GM21786 (cell line): Measurements from ENCODE around the gene SOWAHA.
"Not testable (repeated sequence)": the region's sequence is repeated elsewhere in the genome, so short reads cannot be mapped to it uniquely, and the experiment has no call there.

ENCODE experiments used
- ATAC-seq: cut with Tn5 transposase; IDR thresholded peaks from one replicate; pipeline ENCODE4 v1.9.1; 2021; ENCODE audit not compliant: unreplicated experiment

The SOWAHA gene

DNA sequence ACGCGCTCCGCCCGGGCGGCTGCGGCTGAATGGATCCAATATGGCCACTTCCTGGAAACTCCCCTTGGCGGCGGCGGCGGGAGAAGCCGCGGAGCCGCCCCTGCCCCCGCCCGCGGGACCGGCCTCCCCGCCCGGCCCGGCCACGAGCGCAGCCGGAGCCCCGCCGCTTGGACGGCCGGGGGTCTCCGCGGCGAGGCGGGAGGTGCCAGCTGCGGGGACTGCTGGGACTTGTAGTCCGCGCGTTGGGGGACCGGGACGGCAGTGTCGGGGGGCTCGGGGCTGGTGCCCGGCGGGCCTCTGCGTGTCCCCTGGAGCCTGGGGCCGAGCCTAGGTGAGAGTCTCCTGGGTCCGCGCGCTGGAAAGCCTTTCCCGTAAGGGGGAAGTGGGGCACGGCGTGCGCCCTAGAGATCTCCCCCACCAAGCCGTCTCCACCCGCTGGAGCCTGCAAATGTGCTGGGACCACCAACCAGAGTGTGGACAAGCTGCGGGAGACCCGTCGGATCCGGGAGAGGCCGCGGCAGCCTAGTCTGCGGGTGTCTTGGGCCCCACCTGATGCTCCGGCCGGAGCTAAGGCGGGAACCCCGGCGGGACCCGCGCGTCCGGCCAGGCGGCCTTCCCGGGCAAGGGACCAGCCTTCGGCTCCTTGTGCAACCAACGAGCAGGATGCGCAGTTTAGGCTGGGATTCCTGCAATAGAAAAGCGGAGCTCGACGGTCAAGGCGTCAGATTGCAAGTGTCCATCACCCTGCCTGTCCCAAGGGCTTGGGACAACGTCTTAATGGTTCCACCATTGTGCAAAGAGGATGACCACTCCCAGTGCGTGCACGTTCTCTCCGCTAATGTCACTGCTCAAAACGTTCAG, 35.7 kb upstream of the SOWAHA start, which contains the start of gene SEPTIN8:
Gene SEPTIN8 (minus strand): TSS at position 31 of the 861 bp plus-strand sequence. CDS start 102 bp downstream, outside the sequence.
- ATAC-seq, result peak; percentile 55

DNA sequence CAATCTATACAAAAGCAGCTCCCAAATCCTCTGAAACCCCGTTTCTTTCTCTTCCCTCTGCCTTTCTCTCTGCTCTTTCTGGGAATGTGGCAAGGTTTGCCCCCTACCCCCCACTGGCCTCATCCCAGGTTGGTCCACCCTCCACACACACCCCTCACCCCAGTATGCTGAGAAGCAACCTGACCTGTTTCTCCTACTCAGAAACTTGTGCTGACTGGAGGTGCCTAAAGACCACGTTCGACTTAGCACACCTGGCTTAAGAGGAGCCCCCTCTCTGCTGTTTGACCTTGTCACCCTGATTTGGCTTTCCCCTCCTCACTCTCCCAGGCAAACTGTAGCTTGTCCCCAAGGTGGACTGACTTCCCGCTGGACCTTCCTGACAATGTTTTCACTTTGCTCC, 35.0 kb upstream of the SOWAHA start:
- no peak for ATAC-seq

DNA sequence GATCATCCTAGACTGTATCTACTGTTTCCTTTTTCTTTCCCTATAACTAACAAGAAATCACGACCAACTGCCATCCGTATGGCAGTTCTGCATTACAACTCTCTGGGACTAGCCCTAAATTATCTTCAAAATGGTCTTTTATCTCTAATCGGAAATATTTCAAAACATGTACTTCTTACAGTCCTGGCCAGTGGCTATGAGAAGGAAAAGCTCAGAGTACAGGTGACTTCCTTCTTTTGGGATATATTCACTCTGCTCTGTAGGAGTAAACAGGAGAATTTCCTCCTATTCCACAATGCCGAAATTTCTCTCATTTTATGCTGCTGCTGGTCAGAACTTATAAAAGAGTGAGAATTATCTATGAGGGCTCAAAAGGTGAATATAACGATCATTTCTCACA, 34.2 kb upstream of the SOWAHA start:
- no peak for ATAC-seq

DNA sequence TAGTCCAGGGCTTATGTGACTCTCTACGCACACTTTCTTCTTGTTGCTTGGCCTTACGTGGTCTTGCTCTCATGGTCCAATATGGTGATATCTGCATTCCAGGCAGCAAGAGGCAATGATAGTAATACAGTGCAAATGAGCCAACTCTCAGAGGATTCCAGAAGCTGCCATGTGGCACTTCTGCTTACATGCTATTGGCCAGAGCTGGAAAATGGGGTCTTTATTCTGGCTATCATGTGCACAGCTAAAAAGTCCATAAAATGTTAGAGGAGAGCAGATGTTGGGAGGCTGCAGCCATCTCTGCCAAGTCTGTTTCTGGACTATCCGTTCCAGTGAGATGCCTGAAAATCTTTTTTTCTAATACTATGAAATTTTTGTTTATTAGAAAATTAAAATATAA, 33.1 kb upstream of the SOWAHA start:
- ATAC-seq, result no peak

DNA sequence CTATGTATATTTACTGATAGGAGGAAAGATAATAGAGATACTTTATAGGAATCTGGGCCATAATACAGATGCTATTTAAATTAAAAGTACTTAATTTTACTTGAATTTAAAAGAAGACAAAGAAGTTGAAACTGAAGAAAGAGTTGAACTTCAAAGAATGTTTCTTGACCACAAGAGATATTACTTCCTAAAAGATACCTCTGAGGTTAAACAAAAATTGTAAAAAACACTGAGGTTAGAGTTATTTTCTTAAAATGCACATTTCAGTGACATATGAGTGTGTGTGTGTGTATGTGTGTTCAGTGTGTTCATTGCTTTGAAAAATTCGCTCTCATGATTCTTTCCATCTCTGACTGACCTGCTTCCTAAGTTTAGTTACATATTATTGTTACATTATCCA, 32.5 kb upstream of the SOWAHA start:
- no peak for ATAC-seq

DNA sequence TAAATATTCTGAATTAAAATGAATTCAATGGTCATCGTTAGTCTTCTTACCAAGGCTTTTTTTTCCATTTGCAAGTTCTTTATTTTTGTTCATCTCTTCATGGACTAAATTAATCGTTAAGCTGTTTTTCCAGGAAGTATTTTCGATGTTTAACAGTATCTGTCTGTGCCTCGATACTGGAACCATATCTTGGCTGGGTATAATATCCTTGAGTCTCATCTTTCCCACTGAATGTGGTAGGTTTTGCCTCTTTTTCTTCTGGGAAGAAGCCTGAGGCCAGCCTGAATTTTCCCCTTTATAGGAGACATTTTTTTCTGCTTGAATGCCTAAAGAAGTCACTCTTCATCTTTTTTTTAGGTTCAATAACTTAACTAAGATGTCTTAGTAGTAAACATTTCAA, 32.1 kb upstream of the SOWAHA start:
- ATAC-seq, result no peak

DNA sequence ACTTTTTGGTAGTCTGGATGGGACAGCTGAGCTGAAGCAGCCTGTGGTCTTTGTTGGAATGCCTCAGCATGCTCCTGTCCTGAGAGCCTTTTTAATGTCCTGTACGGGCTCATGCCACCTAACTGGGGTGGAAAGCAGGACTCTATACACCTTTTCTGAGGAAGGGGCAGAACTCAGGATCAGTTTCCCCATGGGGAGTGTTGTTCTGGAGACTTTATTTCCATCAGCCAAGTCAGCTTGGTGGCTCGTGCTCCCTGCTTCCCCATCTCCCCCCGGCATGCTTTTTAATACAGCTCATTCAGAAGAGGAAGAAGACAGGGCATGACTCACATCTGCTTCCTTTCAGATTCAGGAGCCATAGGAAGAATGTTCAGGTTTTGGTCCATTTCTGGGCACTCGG, 31.0 kb upstream of the SOWAHA start:
- no peak for ATAC-seq

DNA sequence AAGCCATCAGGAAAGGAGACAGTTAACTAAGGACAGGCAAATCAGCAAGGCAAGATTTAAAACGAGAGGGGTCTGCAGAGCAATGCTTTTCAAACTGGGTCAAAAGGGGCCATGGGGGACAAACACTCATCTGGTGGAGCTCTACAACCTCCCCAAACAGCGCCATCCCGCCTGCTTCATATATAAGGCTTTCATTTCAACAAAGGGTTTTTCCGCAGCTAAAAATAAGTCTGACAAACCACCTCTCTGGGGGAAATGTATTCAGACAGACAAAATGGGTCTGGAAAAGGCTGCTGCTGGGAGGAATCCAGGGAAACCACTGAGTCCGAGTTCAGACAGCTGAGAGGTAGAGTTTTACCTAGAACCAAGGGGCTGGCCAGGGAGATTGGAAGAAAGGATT, 27.7 kb upstream of the SOWAHA start:
- no peak for ATAC-seq

DNA sequence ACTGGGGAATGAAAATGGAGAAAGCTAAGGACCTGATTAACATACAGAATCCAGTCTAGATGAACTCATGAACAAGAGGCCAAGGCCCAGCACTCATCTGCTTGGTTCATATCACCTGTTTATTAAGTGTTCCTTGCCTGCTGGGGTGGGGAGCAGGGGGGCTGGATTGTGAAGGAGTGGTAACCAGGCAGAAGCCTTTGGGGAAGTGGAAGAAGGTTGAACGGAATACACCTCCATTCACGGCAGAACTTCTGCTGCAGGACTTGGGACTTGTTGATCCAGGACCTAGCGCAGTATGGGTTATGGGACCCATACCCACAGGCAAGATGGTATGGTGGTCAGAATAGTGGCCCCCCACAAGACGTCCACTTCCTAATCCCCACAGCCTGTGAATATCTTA, 27.2 kb upstream of the SOWAHA start:
- no peak for ATAC-seq

DNA sequence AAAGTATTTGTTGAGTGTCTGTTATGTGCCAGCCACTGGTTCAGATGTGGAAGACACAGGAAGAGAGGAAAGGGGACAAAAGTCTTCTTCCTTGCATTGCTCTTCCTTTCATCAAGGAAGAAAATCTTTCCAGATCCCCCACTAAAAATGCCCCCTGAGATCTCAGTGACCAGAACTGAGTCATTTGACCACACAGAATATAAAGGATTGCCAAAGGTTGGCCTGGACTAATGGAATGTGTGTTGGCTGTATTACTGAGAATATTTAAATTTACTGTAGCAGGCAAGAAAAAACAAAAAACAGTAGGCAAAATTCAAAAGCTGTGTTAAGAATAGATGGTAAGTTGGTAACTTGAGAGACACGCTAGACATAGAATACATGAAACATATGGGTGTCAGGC, 26.0 kb upstream of the SOWAHA start:
- ATAC-seq, result no peak

DNA sequence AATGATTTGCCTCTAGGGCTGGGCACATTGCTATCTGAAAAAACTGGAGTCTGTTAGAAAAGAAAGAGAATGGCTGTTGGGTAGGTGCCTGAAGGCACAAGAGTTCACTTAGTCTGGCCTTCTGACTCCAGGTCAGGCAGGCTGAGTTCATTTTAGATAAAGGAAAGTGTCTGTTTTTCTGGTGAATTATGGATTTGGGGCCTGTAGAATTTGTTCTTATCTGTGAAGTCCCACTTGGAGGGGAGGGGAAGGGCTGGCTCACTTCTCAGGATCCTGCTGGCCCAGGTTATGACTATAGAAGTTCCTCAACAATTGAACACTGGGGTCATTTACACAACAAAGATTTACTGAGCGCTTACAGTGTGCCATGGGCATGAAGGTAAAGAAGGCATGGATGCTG, 24.6 kb upstream of the SOWAHA start:
- no peak for ATAC-seq

DNA sequence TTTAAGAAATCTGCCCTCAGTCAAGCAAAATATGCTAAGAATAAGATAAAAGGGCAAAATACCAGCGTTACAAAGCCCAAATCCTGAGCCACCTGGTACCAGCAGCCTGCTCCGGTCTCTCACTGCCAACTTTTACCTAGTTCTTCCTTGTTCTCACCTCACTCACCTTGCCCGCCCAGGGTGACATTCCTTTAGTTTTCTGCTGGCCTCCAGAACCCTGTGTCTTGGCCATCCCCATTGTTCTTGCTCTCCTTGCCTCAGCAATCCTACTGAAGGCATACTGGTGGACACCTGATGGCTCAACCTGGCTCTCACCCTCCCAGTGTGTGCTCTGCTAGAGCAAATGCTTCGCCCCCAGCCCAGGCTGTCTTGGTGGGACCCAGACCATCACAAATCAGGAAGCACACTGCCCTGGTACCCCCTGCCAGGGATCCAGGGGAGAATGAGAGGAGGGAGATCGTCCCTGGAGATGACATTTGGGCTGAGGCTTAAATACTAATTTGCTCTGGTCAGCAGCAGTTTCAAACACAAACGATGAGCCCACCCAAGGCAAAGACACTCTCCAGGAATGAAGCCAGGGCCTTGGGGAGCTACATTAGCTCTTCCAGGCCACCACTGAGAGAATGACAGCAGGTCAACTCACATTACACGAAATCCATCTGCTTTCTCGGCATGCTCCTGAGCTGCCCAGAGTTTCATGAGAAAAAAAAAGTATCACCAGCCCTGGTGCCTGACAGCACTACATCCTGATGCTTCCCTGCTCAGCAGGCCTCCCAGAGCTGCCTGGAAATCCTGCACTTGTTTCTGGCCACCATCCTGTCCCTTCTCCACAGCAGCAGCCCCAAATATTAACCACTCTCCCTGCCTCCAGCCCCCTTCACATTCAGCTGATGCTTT, 23.9 kb upstream of the SOWAHA start:
- no peak for ATAC-seq

DNA sequence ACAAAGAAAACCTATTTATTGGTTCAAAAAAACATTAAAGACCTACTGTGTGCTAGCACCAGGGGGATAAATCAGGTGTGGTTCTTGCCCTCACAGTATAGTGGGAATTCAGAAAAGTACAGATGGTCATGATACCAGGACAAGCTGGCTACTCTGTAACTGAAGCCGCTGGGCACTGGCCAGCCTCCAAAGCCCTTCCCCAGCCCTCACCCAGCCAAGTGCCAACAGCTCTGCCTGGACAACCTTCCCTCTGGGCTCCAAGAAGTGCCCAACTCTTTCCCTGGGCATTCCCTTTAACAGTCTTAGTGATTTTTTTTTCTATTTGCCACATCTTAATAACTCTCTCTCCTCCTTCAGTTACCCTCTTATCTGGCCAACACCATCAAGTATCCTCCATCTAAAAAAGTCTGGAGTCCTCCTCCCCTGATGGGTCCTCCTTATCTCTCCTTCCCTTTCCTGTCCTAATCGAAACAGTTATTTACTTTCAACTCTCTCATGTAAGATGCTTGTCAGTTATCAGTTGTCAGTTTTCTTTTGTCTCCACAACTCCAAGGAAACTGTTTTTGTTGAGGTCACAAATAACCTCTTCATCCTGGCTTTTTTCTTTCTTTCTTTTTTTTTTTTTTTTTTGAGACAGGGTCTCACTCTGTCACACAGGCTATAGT, 22.8 kb upstream of the SOWAHA start:
- no peak for ATAC-seq

DNA sequence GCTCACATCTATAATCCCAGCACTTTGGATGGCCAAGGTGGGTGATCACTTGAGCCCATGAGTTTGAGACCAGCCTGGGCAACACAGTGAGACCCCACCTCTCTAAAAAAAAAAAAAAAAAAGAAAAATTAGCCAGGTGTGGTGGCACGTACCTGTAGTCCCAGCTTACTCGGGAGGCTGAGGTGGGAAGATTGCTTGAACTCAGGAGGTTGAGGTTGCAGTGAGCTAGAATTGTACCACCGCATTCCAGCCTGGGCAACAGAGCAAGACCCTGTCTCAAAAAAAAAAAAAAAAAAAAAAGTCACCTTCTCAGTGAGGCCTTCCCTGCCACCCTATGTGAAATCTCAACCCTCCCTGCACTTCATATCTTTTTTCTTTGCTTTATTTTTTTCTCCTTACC, 22.1 kb upstream of the SOWAHA start:
- no peak for ATAC-seq

DNA sequence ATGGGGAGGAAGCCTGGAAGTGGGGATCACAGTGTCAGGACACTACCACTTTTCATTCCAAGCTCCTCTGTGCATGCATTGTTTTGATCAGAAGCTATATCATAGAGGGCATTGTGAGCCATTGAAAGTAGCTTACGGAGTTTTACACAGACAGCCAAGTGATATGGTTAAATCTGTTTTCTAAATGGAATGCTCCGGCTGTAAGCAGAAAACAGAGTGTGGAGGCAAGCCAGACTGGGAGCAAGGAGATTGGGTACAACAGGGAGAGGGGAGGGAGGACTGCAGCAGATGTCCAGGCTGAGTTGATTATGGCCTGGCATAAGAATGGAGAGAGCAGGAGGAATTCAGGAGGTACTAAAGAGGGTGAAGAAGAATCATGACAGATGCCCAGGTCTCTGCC, 15.5 kb upstream of the SOWAHA start:
- no peak for ATAC-seq

DNA sequence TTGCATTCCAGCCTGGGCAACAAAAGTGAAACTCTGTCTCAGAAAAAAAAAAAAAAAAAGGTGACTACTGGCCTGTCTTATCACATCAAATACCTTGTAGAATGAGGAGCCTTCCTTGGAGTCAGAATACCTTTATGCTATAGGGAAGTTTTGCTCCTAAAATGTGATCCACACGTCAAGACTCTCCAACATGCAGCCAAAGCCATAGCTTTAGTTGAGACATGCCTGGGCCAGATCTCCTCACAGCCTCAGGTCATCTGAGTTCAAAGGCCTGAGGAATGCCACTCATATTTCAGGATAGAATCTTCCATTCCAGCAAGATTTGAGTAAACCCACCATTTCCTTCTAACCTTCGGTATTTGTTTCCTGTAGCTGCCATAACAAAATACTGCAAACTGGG, 13.7 kb upstream of the SOWAHA start:
- ATAC-seq, result no peak

DNA sequence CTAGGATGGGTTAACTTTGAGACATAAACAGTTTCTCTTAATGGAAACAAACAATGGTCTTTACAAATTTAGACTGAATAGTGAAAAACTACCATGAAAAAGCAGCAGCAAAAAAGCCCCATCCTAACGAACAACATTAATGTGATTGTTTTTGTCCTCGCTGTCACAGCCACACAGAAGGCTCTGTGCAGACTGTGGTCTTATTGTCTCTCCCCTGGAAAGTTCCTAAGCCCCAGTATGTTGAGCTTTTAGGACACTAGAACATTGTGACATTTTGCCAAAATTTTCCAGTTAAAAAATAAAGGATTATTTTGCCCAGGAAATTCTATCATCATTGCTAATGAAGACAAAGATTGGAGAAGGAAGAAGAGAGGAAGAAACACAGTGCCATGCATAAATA, 12.6 kb upstream of the SOWAHA start:
- no peak for ATAC-seq

DNA sequence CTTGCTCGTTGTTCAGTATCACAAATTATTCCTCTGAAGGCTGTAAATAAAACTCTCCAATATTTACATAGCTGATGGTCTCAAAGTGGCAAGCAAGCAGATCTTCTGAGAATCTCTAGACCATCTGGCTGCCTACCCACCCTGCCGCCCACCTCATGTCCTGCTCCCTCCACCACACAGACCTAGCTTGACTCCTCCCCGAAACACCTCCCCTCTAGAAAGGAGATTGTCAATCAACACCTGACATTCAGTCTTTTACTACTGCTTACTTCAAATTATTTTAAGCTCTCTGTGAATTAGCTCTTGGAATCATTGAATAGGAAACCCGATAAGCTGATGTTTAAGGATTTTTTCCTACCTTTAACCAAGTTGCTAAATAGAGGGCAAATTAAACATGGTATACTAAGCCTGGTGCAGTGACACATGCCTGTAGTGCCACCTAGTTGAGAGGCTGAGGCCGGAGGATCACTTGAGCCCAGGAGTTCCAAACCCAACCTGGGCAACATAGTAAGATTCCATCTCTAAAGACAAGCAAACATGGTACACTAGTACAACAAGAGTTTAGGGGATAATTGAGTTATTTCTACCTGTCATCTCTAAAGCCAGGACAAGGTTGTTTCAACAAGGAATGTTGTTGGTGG, 10.9 kb upstream of the SOWAHA start:
- no peak for ATAC-seq

DNA sequence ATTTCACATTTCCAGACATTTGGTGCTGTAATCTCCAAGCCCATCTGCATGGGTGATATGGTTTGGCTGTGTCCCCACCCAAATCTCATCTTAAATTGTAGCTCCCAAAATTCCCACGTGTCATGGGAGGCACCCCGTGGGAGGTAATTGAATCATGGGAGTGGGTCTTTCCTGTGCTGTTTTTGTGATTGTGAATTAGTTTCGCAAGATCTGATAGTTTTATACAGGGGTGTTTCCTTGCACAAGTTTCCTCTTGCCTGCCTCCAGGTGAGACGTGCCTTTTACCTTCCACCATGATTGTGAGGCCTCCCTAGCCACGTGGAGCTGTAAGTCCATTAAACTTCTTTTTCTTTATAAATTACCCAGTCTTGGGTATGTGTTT, 10.4 kb upstream of the SOWAHA start:
- ATAC-seq, result not testable (repeated sequence)

DNA sequence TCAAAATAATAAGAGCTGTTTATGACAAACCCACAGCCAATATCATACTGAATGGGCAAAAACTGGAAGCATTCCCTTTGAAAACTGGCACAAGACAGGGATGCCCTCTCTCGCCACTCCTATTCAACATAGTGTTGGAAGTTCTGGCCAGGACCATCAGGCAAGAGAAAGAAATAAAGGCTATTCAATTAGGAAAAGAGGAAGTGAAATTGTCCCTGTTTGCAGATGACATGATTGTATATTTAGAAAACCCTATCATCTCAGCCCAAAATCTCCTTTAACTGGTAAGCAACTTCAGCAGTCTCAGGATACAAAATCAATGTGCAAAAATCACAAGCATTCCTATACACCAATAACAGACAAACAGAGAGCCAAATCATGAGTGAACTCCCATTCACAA, 8.9 kb upstream of the SOWAHA start:
- not testable (repeated sequence) for ATAC-seq

DNA sequence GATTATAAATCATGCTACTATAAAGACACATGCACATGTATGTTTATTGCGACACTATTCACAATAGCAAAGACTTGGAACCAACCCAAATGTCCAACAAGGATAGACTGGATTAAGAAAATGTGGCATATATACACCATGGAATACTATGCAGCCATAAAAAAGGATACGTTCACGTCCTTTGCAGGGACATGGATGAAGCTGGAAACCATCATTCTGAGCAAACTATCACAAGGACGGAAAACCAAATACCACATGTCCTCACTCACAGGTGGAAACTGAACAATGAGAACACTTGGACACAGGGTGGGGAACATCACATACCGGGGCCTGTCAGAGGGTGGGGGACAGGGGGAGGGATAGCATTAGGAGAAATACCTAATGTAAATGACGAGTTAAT, 7.2 kb upstream of the SOWAHA start:
- ATAC-seq, result not testable (repeated sequence)
